Measurements from ENCODE around the gene COL6A3.
A peak's percentile ranks its signal among the peaks of the same experiment; 100 is the strongest.
"Not testable (repeated sequence)": the region's sequence is repeated elsewhere in the genome, so short reads cannot be mapped to it uniquely, and the experiment has no call there.

COL6A3 gene

GRCh38 chr2:237412988-237413776 lies 782 bp downstream of the COL6A3 start:
- DNase-seq = no peak

GRCh38 chr2:237412646-237412987 lies 1.3 kb downstream of the COL6A3 start:
- DNase-seq = no peak

DNA sequence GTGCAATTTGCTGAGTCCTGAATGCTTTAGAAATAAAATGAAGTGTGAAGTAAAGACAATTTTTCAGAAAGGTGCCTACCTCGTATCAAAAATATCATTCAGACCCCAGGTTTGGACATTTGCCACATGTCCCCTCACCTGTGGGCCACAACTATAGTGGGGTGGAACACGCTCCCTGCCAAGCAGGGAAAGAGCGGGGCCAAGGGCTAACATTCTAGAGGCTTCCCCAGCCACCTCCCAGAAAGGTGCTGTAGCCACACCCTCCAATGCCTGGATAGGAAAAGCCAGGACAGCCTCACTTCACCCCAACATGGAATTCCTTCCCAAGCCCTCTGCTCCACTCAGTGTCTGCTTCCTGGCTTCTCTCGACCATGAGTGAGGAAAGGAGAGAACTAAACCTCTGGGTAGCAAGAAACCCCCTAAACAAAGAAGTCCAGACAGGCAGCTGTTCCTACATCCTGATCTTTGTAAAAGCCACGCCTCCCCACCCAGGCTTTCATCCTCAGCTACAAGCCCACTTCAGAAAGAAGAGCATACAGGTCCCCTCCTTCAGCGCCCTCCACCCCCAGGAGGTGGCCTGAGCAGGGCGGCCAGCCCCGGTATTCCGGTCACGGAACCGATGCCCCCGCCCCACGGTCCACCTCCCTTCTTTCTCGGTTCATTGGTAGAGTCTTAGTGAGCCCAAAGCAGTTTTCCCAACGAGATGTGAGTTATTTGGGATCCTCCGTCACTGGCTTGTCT lies 2.1 kb downstream of the COL6A3 start:
- no peak for DNase-seq

- DNase-seq = no peak
Measured at GRCh38 chr2:237411092-237411601, 2.8 kb downstream of the COL6A3 start.

DNA sequence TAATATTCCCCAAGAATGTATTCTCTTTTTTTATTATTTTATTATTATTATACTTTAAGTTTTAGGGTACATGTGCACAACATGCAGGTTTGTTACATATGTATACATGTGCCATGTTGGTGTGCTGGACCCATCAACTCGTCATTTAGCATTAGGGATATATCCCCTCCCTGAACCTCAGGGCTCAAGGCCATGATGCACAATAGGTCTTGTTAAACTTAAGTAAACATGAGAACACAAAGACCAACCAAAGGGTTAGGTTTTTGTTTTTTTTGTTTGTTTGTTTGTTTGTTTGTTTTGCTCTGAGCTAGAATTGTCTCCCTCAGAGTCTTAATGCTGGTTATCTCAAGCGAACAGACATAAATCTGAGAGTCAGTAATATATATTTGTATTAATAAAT lies 4.7 kb downstream of the COL6A3 start:
- not testable (repeated sequence) for DNase-seq

DNA sequence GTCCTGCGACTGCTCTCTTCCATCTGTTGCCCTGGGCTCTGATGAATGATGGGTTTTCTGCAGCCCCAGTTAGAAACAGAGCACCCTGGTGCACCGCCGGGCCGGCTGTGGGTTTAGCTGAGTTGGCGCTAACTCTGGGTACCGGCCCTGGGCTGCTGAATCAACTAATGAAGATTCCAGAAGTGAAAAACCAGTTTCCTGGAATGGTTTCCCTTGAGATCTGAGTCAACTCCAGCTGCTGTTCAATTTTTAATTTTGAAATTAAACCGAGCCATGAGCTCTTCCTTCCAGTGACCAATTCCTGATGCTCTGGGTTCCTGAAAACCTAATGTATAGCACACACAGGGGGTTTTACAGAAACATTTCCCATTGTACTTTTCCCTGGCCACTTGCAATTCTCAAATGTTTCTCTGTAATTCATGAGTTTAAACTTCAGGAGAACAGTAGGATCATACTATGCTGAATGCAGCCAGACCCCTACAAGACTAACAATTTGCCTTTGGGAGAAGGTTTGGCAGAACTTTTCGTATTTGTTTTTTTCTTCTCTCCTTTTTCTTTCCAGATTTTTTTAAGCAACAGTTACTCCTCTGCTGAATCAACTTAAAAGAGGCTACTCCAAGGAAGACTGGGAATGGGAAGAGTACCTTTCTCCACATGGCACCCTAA lies 5.5 kb downstream of the COL6A3 start:
- no peak for DNase-seq

- no peak for DNase-seq
Measured at GRCh38 chr2:237407700-237408099, 6.3 kb downstream of the COL6A3 start.

DNA sequence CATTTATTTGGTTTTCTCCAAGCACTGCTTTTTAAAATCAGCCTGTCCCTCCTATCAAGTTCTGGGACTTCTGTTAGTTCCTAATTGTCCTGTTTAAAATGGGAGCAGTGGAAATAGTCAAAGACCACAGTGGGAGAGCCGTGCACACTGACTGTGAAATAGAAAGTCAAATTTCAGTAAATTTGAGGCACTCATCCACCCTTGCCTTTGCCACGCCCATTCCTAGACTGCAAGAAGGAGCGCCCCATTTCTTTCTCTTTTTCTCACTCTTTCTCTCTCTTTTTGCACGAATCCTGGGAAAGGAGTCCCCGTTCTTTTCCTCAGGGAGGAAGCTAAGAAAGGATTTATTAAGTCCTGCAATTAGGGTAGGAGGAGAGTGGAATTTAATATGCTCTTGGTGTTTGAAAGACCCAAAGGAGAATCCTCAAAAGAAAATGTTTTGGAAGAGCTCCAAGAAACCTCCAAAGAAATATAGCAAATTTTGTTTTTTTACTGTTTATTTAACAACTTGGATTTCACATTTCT lies 7.5 kb downstream of the COL6A3 start:
- DNase-seq = no peak

DNA sequence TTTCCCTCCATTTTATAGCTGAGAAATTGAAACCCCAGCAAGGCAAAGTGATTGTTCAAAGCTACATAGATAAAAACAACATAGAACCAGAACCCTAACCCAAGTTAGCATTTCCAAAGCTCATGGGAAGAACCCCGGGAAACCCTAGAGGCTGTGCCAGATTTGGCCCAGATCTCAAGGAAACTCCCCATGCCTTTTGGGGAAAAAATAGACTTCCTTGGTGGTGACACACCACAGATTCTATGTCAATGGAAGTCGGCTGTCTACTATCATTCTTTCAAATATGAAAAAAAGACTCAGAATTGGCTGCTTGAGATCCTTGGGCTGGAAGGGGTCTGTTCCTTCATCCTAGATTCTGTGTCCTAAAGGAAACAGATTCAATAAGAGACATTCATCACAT lies 8.4 kb downstream of the COL6A3 start:
- DNase-seq = no peak

DNA sequence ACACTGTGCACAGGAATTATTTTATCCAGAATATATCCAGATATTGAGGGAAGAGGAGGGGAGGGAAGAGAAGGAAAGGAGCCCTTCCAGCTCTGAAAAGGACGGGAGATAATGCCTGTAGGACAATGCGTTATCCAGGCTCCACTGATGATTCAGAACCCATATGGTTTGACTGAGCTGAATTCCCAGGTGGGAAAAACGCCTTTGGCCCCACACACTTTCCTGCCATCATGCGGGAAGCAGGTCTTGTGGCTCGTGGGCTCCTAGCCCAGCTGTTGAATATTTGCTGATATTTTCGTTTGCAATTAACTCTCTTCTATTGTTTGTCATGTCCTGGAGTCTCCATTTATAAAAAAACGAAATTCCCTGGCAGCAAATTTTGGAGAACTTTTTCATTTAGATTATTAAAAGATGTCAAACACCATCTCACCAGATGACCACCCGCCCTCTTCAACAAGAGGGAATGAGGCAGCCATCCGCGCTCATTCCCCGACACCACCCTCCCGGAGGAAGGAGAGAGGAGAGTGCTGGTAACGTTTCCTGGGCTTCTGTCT lies 8.9 kb downstream of the COL6A3 start:
- no peak for DNase-seq

- no peak for DNase-seq
Measured at GRCh38 chr2:237404413-237404812, 9.6 kb downstream of the COL6A3 start.

DNA sequence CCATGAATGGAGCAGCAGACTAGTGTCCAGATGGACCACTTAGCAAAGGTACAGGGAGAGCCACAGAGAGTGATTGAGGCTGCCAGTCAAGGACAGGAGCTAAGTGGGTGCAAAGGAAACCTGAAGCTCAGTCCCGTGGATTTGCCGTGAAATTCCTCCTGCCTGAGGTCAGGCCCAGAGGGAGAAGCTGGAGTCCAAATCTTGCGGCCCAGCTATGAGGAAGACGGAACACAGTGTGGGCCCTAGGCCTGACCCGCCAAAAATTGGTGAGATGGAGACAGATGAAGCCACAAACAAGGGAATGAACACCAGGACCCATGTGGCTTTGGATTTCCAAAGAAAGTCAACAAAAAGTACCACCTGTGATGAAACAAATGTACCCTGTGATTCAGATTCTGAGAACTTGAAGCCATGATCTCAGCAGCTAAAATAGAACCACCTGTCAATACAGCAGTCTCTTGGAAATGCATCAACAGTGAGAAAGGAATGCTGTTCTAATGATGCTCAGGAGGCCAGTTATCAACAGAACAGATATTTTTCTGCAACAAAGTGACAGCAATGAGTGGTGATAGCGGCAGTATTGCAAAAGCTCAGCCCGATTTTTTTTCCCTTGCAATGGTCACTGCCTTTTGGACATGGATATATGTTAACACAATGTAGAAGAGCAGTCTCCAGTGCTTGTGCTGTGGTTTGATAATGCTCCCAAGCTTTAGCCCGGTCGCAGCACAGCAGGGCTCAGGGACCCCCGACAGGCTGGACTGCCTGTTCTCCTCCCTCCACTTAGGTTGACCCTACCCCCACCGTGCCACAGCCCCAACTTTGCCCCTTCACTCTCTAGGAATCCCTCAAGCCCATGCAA lies 10.7 kb downstream of the COL6A3 start:
- no peak for DNase-seq

GRCh38 chr2:237400199-237400598 lies 13.8 kb downstream of the COL6A3 start:
- no peak for DNase-seq

- DNase-seq = no peak
Measured at GRCh38 chr2:237397072-237397471, 16.9 kb downstream of the COL6A3 start.

GRCh38 chr2:237393523-237393922 lies 20.4 kb downstream of the COL6A3 start:
- no peak for DNase-seq

- DNase-seq = no peak
Measured at GRCh38 chr2:237392186-237392585, 21.8 kb downstream of the COL6A3 start.

- DNase-seq = peak; percentile 89
Measured at GRCh38 chr2:237391140-237391539, 22.8 kb downstream of the COL6A3 start.

- DNase-seq = peak; percentile 62
Measured at GRCh38 chr2:237390235-237390634, 23.7 kb downstream of the COL6A3 start.

DNA sequence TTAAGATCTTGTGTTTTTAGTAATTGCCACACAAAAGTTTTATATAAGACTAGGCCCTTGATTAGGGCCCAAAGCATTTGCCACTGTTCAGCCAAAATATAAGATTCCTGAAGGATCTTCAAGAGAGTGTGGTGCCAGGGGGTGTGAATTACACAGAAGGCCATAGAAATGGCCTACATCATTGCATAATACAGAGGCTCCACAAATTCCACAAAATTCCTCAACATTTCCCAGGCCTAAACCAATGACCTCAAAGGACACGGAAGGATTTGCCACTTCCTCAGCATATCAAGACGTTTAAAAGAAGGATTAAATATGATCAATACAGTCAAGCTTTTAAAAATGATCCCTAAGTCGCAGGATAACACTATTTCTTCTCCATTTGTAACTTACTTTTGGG lies 24.1 kb downstream of the COL6A3 start:
- DNase-seq = no peak

DNA sequence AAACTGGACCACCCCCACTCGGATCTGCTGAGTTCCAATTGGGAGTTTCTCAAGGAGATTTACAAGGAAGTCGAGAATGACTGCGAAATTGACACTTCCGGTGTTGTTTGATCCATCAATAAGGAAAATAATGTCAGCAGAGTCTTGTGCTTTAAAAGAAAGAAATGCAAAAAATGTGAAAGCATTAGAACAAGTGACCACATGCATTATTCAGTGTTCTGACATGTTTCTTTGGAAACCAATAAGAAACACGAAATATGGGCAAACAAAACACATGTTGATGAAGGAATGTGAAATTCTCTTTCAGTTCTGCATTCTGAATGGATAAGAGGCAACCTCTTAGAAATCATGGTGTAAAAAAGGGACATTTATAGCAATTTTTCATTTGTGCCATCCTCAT lies 25.9 kb downstream of the COL6A3 start:
- no peak for DNase-seq

- no peak for DNase-seq
Measured at GRCh38 chr2:237384672-237385020, 29.3 kb downstream of the COL6A3 start.

DNA sequence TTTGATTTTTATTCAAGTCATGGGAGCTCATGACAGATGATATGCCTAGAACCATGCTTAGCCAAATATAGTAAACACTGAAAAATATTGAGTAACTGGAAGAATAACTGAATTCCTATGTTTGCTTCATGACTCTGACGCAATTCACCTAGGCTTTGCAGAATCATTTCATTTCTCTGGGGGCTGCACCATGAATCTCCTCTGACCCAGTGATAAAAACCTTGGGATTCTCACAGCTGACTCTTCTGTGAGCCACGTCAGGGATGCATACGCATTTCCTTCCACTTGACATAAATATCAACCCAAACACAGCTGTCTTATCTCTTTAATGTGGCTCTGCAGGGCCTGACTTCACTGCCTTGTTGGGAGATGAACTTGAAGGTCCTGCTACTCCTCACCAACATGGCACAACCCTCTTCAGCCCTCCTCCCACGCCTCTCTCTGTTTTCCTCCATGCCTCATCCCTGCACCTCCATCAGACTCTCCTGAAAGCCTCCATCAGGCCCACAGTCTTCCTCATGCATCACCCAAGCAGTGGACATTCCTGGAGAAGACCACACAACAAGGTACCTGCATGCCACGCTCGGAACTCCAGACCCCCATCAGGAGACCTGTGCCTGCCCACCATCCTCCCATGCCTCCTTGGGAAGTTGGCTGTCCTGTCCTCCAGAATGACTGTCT lies 29.8 kb downstream of the COL6A3 start:
- no peak for DNase-seq

All from eye (tissue), 1 donor.